HCT116 (cell line): ENCODE measurements around the gene NPTX1. TPM values are rescaled to one million over a fixed set of nuclear protein-coding genes. Genes with fewer than 3 reads are reported as not detected.

Experiments
- ATAC-seq: fragments of 200-7000 bp; cut with Tn5 transposase; 2 replicates; pipeline ENCODE4 v1.9.1; 2020; ENCODE audit warnings: mild to moderate bottlenecking, moderate library complexity
- BruUV-seq: library from RNA; stranded (reverse); fragments of 400-500 nt; replicated peaks from 2 replicates; lab custom pipeline; 2021; lab: Mats Ljungman, UMichigan
- CTCF ChIA-PET: fragments of 300-600 bp; sonication (Branson Sonifier 250); formaldehyde crosslinking; loops from one replicate; lab custom pipeline; 2021; ENCODE audit warnings: antibody characterized with exemption; lab: Charles Lee
- POLR2A ChIA-PET: fragments of 300-600, 350-600 bp; sonication (Branson Sonifier 250); formaldehyde crosslinking; loops from one replicate; lab custom pipeline; 2021; ENCODE audit warnings: antibody characterized with exemption; lab: Charles Lee
- RAD21 ChIA-PET, 2 experiments: fragments of 300-600 bp; sonication (Branson Sonifier 250); formaldehyde crosslinking; loops; one replicate each; lab custom pipeline; 2023; ENCODE audit warnings: low total read pairs in 2 of 2; ENCODE audit not compliant: uncharacterized antibody in 2 of 2, unreplicated experiment in 2 of 2, low non-redundant PET in 1 of 2; lab: Charles Lee
- DNase-seq: peaks from one replicate; pipeline ENCODE4 v3.0.0-alpha.2; 2010; ENCODE audit warnings: low read depth, low spot score
- H2AFZ ChIP-seq: fragments of 200-600 bp; shearing (Covaris generic), sonication (generic); 2 replicates; pipeline ENCODE4 v1.6.1; 2017; ENCODE audit warnings: low read depth, mixed run types, mixed read lengths, antibody characterized with exemption, low read length; ENCODE audit not compliant: poor library complexity, severe bottlenecking
- H3K27ac ChIP-seq: 2 replicates; pipeline ENCODE4 v1.5.1; 2012; ENCODE audit warnings: low read depth, low read length
- H3K27me3 ChIP-seq: fragments of 200-600 bp; sonication (generic); 2 replicates; pipeline ENCODE4 v1.6.1; 2016; ENCODE audit warnings: mixed run types, low read length, mixed read lengths; ENCODE audit not compliant: insufficient read depth
- H3K36me3 ChIP-seq, 2 experiments: fragments of 200-500 bp in 1 of 2; fragments of 200-600 bp in 1 of 2; sonication (Bioruptor generic) in 1 of 2; sonication (generic) in 1 of 2; 2 replicates each; pipeline versions ENCODE4 v1.5.1 to v1.6.1; 2014 to 2016; ENCODE audit warnings: low read length in 2 of 2, inconsistent platforms in 1 of 2, mixed read lengths in 1 of 2, mixed run types in 1 of 2; ENCODE audit not compliant: insufficient read depth in 2 of 2, control insufficient read depth in 1 of 2
- H3K4me1 ChIP-seq, 2 experiments: fragments of 200-600 bp in 1 of 2; sonication (generic) in 1 of 2; 2 replicates each; pipeline versions ENCODE4 v1.5.1 to v1.6.1; 2012 to 2017; ENCODE audit warnings: low read length in 2 of 2, inconsistent platforms in 1 of 2, mild to moderate bottlenecking in 1 of 2, mixed read lengths in 1 of 2, mixed run types in 1 of 2, moderate library complexity in 1 of 2; ENCODE audit not compliant: insufficient read depth in 2 of 2, control insufficient read depth in 1 of 2
- H3K4me2 ChIP-seq: fragments of 200-600 bp; sonication (generic); 2 replicates; pipeline ENCODE4 v1.6.1; 2017; ENCODE audit warnings: mixed run types, low read length, mixed read lengths
- H3K4me3 ChIP-seq, 2 experiments: fragments of 200-600 bp in 1 of 2; sonication (generic) in 1 of 2; replicated peaks in 1 of 2; 2 replicates each; pipeline ENCODE4 v1.5.1; 2011 to 2016; ENCODE audit warnings: low read length in 2 of 2, control low read depth in 1 of 2, low read depth in 1 of 2, mild to moderate bottlenecking in 1 of 2, mixed read lengths in 1 of 2, mixed run types in 1 of 2
- H3K79me2 ChIP-seq: fragments of 200-600 bp; sonication (generic); 2 replicates; pipeline ENCODE4 v1.6.1; 2017; ENCODE audit warnings: mild to moderate bottlenecking, mixed run types, low read length, moderate library complexity, mixed read lengths; ENCODE audit not compliant: insufficient read depth
- H3K9ac ChIP-seq: fragments of 200-600 bp; sonication (generic); 2 replicates; pipeline ENCODE4 v1.6.1; 2016; ENCODE audit warnings: low read length, mixed read lengths
- H3K9me2 ChIP-seq: fragments of 200-600 bp; sonication (generic), shearing (Covaris generic); 2 replicates; pipeline ENCODE4 v1.6.1; 2017; ENCODE audit warnings: mixed run types, mild to moderate bottlenecking, moderate library complexity; ENCODE audit not compliant: insufficient read depth
- H3K9me3 ChIP-seq, 2 experiments: fragments of 200-500 bp in 1 of 2; fragments of 200-600 bp in 1 of 2; sonication (Bioruptor generic) in 1 of 2; sonication (generic) in 1 of 2; 2 replicates each; pipeline ENCODE4 v1.6.1; 2014 to 2017; ENCODE audit warnings: low read length in 2 of 2, mixed read lengths in 2 of 2, inconsistent platforms in 1 of 2, low read depth in 1 of 2, mild to moderate bottlenecking in 1 of 2, mixed run types in 1 of 2, moderate library complexity in 1 of 2; ENCODE audit not compliant: control insufficient read depth in 1 of 2, insufficient read depth in 1 of 2
- H4K20me1 ChIP-seq: fragments of 200-600 bp; sonication (generic), shearing (Covaris generic); 2 replicates; pipeline ENCODE4 v1.6.1; 2017; ENCODE audit warnings: mixed run types, mild to moderate bottlenecking, moderate library complexity; ENCODE audit not compliant: insufficient read depth
- CEBPB ChIP-seq: IDR thresholded peaks from 2 replicates; pipeline ENCODE4 v1.6.1; 2012; ENCODE audit warnings: low read depth
- ELF1 ChIP-seq: IDR thresholded peaks from 2 replicates; pipeline ENCODE4 v1.6.1; 2012; ENCODE audit warnings: low read depth, borderline replicate concordance
- EZH2 ChIP-seq: fragments of 200-600 bp; sonication (generic); IDR thresholded peaks from 2 replicates; pipeline ENCODE4 v1.6.1; 2017; ENCODE audit warnings: antibody characterized with exemption, mixed run types
- FOSL1 ChIP-seq: IDR thresholded peaks from 2 replicates; pipeline ENCODE4 v1.6.1; 2012; ENCODE audit warnings: low read depth
- JUND ChIP-seq: IDR thresholded peaks from 2 replicates; pipeline ENCODE4 v1.6.1; 2012
- POLR2AphosphoS5 ChIP-seq: IDR thresholded peaks from 2 replicates; pipeline ENCODE4 v1.6.1; 2011; ENCODE audit warnings: mild to moderate bottlenecking, low read depth, low read length, moderate library complexity
- RAD21 ChIP-seq: IDR thresholded peaks from 2 replicates; pipeline ENCODE4 v1.6.1; 2012; ENCODE audit warnings: low read depth, mild to moderate bottlenecking
- SIN3A ChIP-seq: IDR thresholded peaks from 2 replicates; pipeline ENCODE4 v1.6.1; 2012; ENCODE audit warnings: low read depth
- SP1 ChIP-seq: IDR thresholded peaks from 2 replicates; pipeline ENCODE4 v1.6.1; 2012; ENCODE audit warnings: low read depth
- SRF ChIP-seq: IDR thresholded peaks from 2 replicates; pipeline ENCODE4 v1.6.1; 2012; ENCODE audit warnings: low read depth
- ZFX ChIP-seq: fragments of 450-650 bp; IDR thresholded peaks from 2 replicates; pipeline ENCODE4 v1.6.1; 2017
- intact Hi-C: fragments of 100-400 bp; cut with micrococcal nuclease; formaldehyde crosslinking; loops from 2 replicates; pipeline ENCODE4 v1.10.0; 2022
- total RNA-seq: library from RNA; stranded (reverse); gene quantifications from one replicate; pipeline ENCODE4 v1.2.1, GENCODE V29; 2021; ENCODE audit not compliant: unreplicated experiment
- TF ChIP-seq, protein P1 (sequence below): IDR thresholded peaks from 2 replicates; pipeline ENCODE4 v1.6.1; 2012
- TF ChIP-seq, protein P2 (sequence below): IDR thresholded peaks from 2 replicates; pipeline ENCODE4 v1.6.1; 2011; ENCODE audit warnings: mild to moderate bottlenecking, low read length, moderate library complexity; ENCODE audit not compliant: insufficient replicate concordance; ENCODE audit errors: extremely low read depth

Gene NPTX1
- total RNA-seq, 1 experiment from 2014 or later: 0.15 TPM

DNA sequence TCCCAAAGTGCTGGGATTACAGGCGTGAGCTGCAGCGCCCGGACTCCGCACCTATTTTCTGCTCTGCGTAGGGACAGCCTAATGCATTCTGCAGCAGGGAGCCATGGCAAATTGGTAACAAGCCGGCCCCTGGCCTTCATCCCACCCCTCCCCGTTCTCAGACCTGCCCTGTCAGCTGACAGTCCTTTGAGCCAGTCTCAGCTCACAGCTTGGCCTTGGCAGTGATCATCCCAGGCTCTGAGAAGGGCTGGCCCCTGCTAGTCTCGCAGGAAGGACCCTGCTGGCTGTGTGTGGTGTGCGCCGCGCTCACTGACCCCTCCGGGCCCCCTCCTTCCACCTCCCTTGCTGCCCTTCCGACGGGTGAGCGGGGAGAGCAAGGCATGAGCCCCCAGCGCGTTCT lies 10.3 kb upstream of the NPTX1 start:
- POLR2A ChIA-PET: no interaction called here
- Histone ChIP-seq H3K4me3 (no peak overlapping the region), H3K9me2 (no peaks in the 10 kb centered on the region), H3K4me1 (peaks cover 7 to 18% of the 10 kb centered on the region in 2 experiments; a peak in 3 of 4 replicates), H3K27me3 (peaks cover 3% of the 10 kb centered on the region; the same call in 1 of the 2 replicates), H3K79me2 (no peaks in the 10 kb centered on the region), H3K9ac (no peak overlapping the region), H3K36me3 (no peaks in the 10 kb centered on the region), H2AFZ (no peak overlapping the region), H3K27ac (no peak overlapping the region), H3K9me3 (no peaks in the 10 kb centered on the region), H4K20me1 (no peaks in the 10 kb centered on the region), H3K4me2 (no peak overlapping the region)
- ATAC-seq (no peak), DNase-seq (no peak)
- intact Hi-C loops: no loop called here
- BruUV-seq: no TSS peak
- RAD21 ChIA-PET: no interaction called here
- CTCF ChIA-PET: no interaction called here
- TF ChIP-seq RAD21 (no peak), ELF1 (no peak), FOSL1 (no peak), JUND (no peak), SIN3A (no peak), SRF (no peak), POLR2AphosphoS5 (no peak), SP1 (no peak), CEBPB (no peak), EZH2 (no peak), ZFX (no peak)
- TF ChIP-seq, protein P1, sequence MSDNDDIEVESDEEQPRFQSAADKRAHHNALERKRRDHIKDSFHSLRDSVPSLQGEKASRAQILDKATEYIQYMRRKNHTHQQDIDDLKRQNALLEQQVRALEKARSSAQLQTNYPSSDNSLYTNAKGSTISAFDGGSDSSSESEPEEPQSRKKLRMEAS: no peak
- TF ChIP-seq, protein P2, sequence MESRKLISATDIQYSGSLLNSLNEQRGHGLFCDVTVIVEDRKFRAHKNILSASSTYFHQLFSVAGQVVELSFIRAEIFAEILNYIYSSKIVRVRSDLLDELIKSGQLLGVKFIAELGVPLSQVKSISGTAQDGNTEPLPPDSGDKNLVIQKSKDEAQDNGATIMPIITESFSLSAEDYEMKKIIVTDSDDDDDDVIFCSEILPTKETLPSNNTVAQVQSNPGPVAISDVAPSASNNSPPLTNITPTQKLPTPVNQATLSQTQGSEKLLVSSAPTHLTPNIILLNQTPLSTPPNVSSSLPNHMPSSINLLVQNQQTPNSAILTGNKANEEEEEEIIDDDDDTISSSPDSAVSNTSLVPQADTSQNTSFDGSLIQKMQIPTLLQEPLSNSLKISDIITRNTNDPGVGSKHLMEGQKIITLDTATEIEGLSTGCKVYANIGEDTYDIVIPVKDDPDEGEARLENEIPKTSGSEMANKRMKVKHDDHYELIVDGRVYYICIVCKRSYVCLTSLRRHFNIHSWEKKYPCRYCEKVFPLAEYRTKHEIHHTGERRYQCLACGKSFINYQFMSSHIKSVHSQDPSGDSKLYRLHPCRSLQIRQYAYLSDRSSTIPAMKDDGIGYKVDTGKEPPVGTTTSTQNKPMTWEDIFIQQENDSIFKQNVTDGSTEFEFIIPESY: no peak
